SK-N-MC (cell line): Measurements from ENCODE around the gene MOB3B.

Experiments used
- DNase-seq: peaks from one replicate; pipeline ENCODE4 v3.0.0-alpha.2; 2011; ENCODE audit warnings: low read depth, low spot score
- H3K27ac ChIP-seq: fragments of 200-600 bp; sonication (generic); 2 replicates; pipeline ENCODE4 v1.5.1; 2016; ENCODE audit warnings: mixed run types
- H3K36me3 ChIP-seq: fragments of 200-600 bp; sonication (generic); 2 replicates; pipeline ENCODE4 v1.6.1; 2017; ENCODE audit warnings: antibody characterized with exemption, low read length, mixed read lengths; ENCODE audit not compliant: insufficient read depth
- H3K4me3 ChIP-seq: fragments of 200-600 bp; sonication (generic); 2 replicates; pipeline ENCODE4 v1.5.1; 2016
- H3K9ac ChIP-seq: fragments of 200-600 bp; sonication (generic); 2 replicates; pipeline ENCODE4 v1.8.0; 2017; ENCODE audit warnings: mixed run types, mixed read lengths; ENCODE audit not compliant: insufficient read length
- H3K9me3 ChIP-seq: fragments of 200-600 bp; sonication (generic); 2 replicates; pipeline ENCODE4 v1.6.1; 2017; ENCODE audit warnings: low read depth, mild to moderate bottlenecking, antibody characterized with exemption, low read length, moderate library complexity, mixed read lengths
- EZH2 ChIP-seq: fragments of 200-600 bp; sonication (generic); IDR thresholded peaks from one replicate; pipeline ENCODE4 v1.6.1; 2017; ENCODE audit warnings: antibody characterized with exemption
- FOXP2 ChIP-seq: optimal IDR thresholded peaks from 2 replicates; pipeline ENCODE3; 2011; ENCODE audit warnings: mild to moderate bottlenecking, moderate library complexity; ENCODE audit not compliant: insufficient read depth; ENCODE audit errors: extremely low read length, control extremely low read depth
- POLR2AphosphoS5 ChIP-seq: IDR thresholded peaks from 2 replicates; pipeline ENCODE4 v1.6.1; 2012; ENCODE audit warnings: mild to moderate bottlenecking, low read depth, low read length, borderline replicate concordance

Gene MOB3B

DNA sequence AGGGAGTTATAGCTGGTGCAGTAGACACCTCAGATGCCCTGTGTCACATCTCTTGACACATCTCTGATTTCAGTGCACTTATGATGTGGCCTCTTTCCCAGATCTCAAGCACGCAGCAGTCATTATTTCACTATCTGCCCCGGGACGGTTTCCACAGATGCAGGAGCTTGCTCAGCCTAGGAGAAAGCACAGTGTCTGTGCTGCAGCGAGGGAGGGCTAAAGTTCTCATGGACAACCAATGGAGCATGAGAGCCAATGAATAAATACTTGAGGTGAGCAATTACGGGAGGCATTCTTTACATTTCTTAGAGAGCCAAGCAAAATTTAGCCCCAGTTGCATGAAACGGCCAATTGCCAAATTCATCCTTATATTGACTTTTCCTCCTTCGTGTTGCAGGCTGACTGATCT is 7.4 kb upstream of the MOB3B start:
- DNase-seq = no peak
- Histone ChIP-seq H3K36me3 (no peaks in the 10 kb centered on the region), H3K9ac (no peak overlapping the region), H3K27ac (no peak overlapping the region), H3K4me3 (no peak overlapping the region), H3K9me3 (no peaks in the 10 kb centered on the region)
- no peak for TF ChIP-seq POLR2AphosphoS5
- TF ChIP-seq FOXP2 = no peak
- no peak for TF ChIP-seq EZH2

GRCh38 chr9:27536168-27536567 is 6.6 kb upstream of the MOB3B start:
- no peak for DNase-seq
- H3K27ac ChIP-seq = no peak overlapping the region

GRCh38 chr9:27535701-27536118 is 6.1 kb upstream of the MOB3B start:
- Histone ChIP-seq H3K36me3 (no peaks in the 10 kb centered on the region), H3K27ac (no peak overlapping the region), H3K9me3 (no peaks in the 10 kb centered on the region), H3K9ac (no peak overlapping the region), H3K4me3 (no peak overlapping the region)
- TF ChIP-seq FOXP2 = no peak
- TF ChIP-seq POLR2AphosphoS5 = no peak
- TF ChIP-seq EZH2 = no peak
- DNase-seq = no peak

More at GRCh38 chr9:27536168-27536567, 6.6 kb upstream of the MOB3B start:
- Histone ChIP-seq H3K4me3 (no peak overlapping the region), H3K36me3 (no peaks in the 10 kb centered on the region), H3K9me3 (no peaks in the 10 kb centered on the region), H3K9ac (no peak overlapping the region)
- TF ChIP-seq FOXP2 (no peak), EZH2 (no peak), POLR2AphosphoS5 (no peak)

DNA sequence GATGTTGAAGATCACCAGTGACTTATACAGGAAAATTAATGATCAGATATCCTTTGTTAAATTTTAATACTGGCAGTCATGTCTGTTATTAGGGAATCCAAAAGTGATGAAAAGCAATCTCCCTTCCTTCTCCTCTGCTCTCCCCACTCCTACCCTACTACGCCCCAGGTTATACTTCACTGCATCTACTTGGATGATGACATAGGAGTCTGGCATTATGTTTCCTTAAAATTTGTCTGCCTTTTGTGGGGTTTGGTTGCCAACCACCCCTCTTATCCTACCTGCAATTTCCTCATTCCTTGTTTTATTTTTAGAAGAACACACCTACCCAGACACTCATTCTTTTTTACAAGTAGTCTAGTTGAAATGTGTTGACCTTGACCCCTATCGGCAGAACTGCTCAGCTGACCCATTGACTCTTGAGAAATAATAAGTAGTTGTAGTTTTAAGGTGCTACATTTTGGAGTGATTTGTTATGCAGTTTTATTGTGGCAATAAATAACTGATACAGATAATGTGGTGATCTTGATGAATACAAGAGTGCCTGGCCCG is 5.1 kb upstream of the MOB3B start:
- no peak overlapping the region for H3K27ac ChIP-seq
- no peaks in the 10 kb centered on the region for H3K9me3 ChIP-seq
- H3K4me3 ChIP-seq = no peak overlapping the region
- no peak for DNase-seq
- no peaks in the 10 kb centered on the region for H3K36me3 ChIP-seq
- TF ChIP-seq FOXP2 = no peak
- TF ChIP-seq POLR2AphosphoS5 = no peak
- no peak for TF ChIP-seq EZH2
- H3K9ac ChIP-seq = no peak overlapping the region

- no peaks in the 10 kb centered on the region for H3K9me3 ChIP-seq
- H3K9ac ChIP-seq = no peak overlapping the region
- no peaks in the 10 kb centered on the region for H3K36me3 ChIP-seq
- DNase-seq = no peak
- H3K4me3 ChIP-seq = no peak overlapping the region
- TF ChIP-seq EZH2 = no peak
- TF ChIP-seq POLR2AphosphoS5 = no peak
- TF ChIP-seq FOXP2 = no peak
- H3K27ac ChIP-seq = no peak overlapping the region
These were observed 4.5 kb upstream of the MOB3B start for GRCh38 chr9:27534131-27534530.

GRCh38 chr9:27533311-27533710 is 3.7 kb upstream of the MOB3B start:
- no peak for DNase-seq
- no peak overlapping the region for H3K4me3 ChIP-seq
- no peaks in the 10 kb centered on the region for H3K9me3 ChIP-seq
- H3K36me3 ChIP-seq = no peaks in the 10 kb centered on the region
- no peak overlapping the region for H3K9ac ChIP-seq
- no peak overlapping the region for H3K27ac ChIP-seq
- no peak for TF ChIP-seq POLR2AphosphoS5
- TF ChIP-seq EZH2 = no peak
- TF ChIP-seq FOXP2 = no peak

DNA sequence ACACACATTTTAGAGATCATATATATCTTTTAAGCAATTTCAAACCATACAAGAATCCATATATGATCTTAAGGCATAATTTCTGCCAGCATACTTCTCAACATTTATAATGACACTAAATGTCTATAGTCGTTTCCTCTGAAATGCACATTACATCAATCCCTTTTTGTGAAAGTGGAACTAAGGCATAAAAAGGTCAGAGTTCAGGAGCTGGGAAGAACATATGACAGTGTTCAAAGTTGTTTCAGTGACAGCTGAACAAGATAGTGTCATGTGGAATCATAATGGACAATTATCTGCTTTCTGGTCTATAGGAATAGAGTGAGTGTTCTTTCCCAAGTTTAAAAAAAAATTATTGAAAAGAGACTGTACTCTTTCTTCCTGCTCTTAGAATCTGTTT is 2.4 kb upstream of the MOB3B start:
- no peak overlapping the region for H3K4me3 ChIP-seq
- no peak for DNase-seq
- no peaks in the 10 kb centered on the region for H3K36me3 ChIP-seq
- TF ChIP-seq EZH2 = no peak
- no peak for TF ChIP-seq POLR2AphosphoS5
- TF ChIP-seq FOXP2 = no peak
- no peak overlapping the region for H3K9ac ChIP-seq
- H3K27ac ChIP-seq = no peak overlapping the region
- no peaks in the 10 kb centered on the region for H3K9me3 ChIP-seq

DNA sequence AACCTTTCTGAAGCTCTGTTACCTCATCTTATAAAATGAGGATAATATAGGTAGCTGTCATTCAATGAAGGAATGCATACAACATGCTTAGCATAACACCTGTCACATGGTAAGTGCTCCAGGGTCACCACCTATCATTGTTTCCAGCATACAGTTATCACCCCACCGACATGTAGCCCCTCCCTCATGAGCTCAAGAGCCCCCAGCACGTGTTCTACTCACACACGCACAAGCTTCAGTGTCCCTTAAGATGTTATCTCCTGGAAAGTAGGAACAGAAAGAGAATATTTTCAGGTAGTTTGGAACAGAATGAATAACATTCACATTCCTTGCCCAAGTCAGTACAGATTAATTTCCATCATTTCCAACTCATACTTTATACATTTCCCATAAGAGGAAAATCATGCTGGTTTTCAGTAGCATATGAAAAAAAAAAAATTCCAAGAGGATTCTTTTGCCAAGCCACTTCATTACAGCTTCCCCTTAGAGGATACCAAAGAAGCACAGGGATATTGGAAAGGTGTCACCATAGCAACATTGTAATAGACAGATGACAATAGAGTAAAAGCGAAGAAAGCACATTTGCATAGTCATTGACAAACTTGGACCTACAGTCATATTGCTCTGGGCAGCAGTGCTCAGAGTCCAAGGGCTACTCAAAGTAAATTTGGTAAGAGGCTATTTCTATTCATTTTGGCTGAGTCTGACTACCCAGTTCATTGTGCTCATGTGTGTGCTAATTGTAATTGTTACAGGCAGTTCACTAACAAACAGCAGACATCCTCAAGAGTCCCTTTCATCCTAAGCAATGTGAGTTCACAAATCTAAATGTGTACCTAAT is 1.5 kb upstream of the MOB3B start:
- H3K4me3 ChIP-seq = no peak overlapping the region
- no peak overlapping the region for H3K27ac ChIP-seq
- TF ChIP-seq EZH2 (no peak), FOXP2 (no peak), POLR2AphosphoS5 (no peak)
- H3K36me3 ChIP-seq = no peaks in the 10 kb centered on the region
- no peak for DNase-seq
- no peaks in the 10 kb centered on the region for H3K9me3 ChIP-seq
- no peak overlapping the region for H3K9ac ChIP-seq

DNA sequence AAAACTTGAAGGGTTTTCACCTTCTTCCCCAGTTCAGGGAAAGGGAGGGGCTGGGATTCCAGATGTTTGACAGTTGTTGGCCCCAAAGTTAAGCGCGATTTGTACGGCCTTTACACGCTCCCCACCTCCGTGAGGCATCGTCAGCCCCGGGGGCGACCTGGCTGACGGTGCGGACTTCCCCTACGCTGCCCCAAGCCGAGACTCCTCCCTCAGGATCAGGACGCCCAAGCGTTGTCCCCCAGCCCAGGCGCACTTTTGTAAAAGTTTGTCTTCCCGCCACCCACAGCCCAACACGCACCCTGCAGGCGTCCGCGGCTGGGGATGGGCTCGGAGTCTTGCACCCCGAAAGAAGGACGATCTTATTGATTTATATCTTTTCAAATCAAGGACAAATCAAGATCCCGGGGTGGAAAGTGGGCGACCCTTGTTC is 713 bp downstream of the MOB3B start:
- no peak for TF ChIP-seq FOXP2
- no peak for TF ChIP-seq POLR2AphosphoS5
- TF ChIP-seq EZH2 = no peak
- no peaks in the 10 kb centered on the region for H3K9me3 ChIP-seq
- DNase-seq = no peak
- H3K9ac ChIP-seq = peak overlapping the region; percentile 60
- H3K36me3 ChIP-seq = no peaks in the 10 kb centered on the region
- no peak overlapping the region for H3K27ac ChIP-seq
- peak overlapping the region; percentile 88 for H3K4me3 ChIP-seq
